GM21576 (cell line): ENCODE data around the gene MARCHF5.
"Not testable (repeated sequence)": the region's sequence is repeated elsewhere in the genome, so short reads cannot be mapped to it uniquely, and the experiment has no call there.

Experiments
- ATAC-seq: cut with Tn5 transposase; IDR thresholded peaks from one replicate; pipeline ENCODE4 v1.9.1; 2021; ENCODE audit warnings: mild to moderate bottlenecking, moderate library complexity; ENCODE audit not compliant: unreplicated experiment

Gene MARCHF5

DNA sequence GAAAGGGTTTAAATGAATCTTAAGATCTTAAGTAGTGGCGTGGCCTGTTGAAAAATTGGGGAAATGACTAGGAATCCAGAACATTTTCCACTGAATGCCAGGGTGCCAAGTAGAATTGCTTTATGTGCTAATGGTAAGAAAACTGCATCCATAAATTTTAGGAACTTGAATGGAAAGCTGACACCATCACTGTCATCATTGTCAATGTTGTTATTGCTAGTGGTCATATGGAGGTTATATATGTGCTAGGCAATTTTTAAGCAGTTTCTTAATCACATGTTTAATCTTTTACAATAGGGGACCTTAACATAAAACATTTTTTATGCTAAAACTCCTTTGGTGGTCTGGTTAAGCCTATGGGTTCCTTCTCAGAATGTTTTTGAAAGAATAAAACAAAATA is 13.1 kb downstream of the MARCHF5 start:
- no peak for ATAC-seq

DNA sequence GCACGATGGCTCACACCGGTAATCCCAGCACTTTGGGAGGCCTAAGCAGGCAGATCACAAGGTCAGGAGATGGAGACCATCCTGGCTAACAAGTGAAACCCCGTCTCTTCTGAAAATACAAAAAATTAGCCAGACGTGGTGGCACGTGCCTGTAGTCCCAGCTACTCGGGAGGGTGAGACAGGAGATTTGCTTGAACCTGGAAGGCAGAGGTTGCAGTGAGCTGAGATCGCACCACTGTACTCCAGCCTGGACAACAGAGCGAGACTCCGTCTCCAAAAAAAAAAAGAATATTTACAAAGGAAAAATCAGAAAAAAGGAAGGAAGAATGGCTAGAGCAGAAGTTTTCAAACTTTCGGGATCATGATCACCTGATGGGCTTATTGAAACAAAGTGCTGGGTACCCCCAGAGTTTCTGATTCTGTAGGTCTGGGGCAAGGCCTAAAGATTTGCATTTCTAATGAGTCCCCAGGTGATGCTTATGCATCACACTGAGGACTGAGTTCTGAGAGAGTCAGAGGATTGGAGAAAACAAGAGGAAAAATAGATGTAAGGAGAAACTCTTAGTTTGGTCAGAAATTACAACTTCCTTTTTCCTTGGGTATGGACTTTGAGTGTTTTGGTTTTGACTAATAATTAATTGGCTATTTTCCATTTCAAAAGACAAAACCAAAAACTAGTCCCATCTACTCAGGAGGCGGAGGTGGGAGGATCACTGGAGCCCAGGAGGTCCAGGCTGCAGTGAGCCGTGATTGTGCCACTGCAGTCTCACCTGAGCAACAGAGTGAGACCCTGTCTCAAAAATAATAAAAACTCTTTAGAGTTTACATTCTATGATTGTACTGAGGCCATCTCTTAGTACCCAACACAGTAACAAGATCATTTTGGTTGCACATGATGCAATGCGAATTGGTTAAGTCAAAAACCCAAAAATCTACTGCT is 14.4 kb downstream of the MARCHF5 start:
- no peak for ATAC-seq

GRCh38 chr10:92309272-92309671 is 18.3 kb downstream of the MARCHF5 start:
- no peak for ATAC-seq

DNA sequence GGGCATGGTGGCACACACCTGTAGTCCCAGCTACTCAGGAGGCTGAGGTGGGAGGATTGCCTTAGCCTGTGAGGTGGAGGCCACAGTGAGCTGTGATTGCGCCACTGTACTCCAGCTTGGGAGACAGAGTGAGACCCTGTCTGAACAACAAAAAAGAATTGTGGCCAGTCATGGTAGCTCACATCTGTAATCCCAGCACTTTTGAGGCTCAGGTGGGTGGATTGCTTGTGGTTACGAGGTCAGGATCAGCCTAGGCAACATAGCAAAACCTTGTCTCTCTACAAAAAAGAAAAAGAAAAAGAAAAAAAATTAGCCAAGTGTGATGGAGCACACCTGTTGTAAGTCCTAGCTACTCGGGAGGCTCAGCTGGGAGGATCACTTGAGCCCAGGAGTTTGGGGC is 22.8 kb downstream of the MARCHF5 start:
- ATAC-seq, result no peak

- ATAC-seq, result no peak
These were observed 25.6 kb downstream of the MARCHF5 start for GRCh38 chr10:92316610-92317009.

DNA sequence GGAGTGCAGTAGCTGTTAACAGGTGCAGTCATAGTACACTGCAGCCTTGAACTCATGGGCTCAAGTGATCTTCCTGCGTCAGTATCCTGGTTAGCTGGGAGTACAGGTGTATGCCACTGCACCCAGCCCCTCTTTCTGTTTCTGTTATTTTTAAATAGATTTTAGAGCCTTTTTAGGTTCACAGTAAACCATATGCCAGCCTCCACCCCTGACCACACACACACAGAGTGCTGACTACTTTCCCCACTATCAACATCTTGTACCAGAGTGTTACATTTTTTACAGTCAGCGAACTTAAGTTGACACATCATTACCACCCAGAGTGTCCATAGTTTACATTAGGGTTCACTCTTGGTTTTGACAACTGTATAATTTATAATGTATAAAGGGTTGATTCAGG is 32.1 kb downstream of the MARCHF5 start:
- ATAC-seq, result no peak

- ATAC-seq, result no peak
These were observed 36.8 kb downstream of the MARCHF5 start for GRCh38 chr10:92327445-92328433.

- ATAC-seq, result no peak
These were observed 38.0 kb downstream of the MARCHF5 start for GRCh38 chr10:92328993-92329392.

DNA sequence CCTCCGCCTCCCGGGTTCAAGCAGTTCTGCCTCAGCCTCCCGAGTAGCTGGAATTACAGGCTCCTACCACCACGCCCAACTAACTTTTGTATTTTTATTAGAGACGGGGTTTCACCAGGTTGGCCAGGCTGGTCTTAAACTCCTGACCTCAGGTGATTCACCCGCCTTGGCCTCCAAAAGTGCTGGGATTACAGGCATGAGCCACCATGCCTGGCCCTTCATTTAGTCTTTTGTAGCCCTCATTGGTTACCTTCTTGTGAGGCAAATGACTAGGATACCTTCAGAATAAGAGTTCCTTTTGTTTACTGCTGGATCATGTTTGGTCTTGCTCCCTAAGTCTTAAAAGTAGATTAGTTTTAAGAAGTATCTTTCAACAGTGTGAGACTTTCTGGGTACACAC is 39.0 kb downstream of the MARCHF5 start:
- ATAC-seq, result not testable (repeated sequence)

GRCh38 chr10:92342796-92343195 is 51.8 kb downstream of the MARCHF5 start:
- no peak for ATAC-seq

- ATAC-seq, result not testable (repeated sequence)
These were observed 54.6 kb downstream of the MARCHF5 start for GRCh38 chr10:92345575-92345974.

DNA sequence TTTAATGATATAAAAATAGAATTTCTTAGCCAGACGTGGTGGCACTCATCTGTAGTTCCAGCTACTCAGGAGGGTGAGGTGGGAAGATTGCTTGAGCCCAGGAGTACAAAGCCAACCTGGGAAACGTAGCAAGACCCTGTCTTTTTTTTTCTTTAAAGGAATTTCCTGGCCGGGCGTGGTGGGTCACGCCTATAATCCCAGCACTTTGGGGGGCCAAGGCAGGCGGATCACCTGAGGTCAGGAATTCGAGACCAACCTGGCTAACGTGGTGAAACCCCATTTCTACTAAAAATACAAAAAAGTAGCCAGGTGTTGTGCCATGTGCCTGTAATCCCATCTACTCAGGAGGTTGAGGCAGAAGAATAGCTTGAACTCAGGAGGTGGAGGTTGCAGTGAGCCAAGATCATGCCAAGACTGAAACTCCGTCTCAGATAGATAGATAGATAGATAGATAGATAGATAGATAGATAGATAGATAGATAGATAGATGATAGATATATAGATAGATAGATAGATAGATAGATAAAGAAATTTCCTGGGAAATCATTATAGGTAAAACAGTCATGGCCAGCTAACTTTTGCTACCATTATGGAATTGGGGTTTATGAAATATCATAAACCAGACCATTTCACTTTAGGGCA is 56.2 kb downstream of the MARCHF5 start:
- ATAC-seq, result not testable (repeated sequence)

DNA sequence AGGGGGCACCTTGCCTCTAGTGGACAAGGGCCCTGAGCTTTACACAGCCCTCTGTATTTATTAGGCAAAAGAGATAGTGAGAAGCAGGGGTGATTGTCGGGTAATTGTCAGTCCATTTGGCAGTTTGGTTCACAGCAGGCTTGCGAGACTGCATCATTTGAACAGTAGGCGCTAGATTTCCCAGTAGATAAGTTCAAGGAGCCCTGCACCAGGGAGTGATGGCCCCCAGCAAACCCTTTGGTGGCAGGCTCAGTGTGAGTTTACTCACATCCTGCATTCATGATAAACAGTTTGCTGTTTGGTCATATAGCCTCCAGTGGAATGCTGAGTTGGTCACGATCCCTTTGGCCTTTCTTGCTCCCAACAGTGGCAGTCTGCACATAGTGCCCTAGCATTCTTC is 59.4 kb downstream of the MARCHF5 start:
- no peak for ATAC-seq

- ATAC-seq, result no peak
These were observed 63.6 kb downstream of the MARCHF5 start for GRCh38 chr10:92354587-92354986.

GRCh38 chr10:92356041-92356440 is 65.1 kb downstream of the MARCHF5 start:
- no peak for ATAC-seq

GRCh38 chr10:92363498-92363897 is 72.5 kb downstream of the MARCHF5 start:
- ATAC-seq, result no peak

DNA sequence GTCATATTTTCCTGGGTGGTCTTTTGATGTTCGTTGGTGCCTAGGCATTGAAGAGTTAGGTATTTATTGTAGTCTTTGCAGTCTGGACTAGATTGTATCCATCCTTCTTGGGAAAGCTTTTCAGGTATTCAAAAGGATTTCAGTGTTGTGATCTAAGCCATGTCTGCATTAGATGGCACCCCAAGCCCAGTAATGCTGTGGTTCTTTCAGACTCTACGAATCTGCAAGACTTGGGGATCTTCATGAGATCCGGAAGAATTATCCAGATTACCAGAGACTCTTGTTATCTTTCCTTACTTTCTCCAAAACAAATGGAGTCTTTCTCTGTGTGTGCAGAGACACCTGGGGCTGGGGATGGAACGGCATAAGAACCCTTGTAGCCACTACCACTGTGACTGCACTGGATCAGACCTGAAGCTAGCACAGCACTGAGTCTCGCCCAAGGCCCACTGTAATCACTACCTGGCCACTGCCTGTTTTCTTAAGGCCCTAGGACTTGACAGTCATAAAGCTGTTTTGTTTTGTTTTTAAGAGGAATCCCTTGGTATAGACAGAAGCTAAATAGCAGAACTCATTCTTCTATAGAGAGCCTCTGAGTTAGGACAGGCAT is 75.5 kb downstream of the MARCHF5 start:
- no peak for ATAC-seq

DNA sequence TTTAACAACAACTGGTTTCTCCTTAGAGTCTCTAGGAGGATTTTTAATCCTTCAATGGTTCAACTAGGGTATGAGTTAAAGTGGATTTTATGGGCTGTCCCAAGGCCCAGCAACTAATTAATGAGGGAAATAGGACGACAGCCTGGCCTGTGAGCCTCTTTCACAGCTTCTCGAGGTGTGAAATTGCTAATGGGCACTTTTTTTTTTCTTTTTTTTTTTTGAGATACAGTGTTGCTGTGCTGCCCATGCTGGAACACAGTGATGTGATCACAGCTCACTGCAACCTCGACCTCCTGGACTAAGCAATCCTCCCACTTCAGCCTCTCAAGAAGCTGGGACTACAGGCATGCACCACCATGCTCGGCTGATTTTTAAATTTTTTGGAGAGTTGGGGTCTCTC is 87.0 kb downstream of the MARCHF5 start:
- no peak for ATAC-seq

DNA sequence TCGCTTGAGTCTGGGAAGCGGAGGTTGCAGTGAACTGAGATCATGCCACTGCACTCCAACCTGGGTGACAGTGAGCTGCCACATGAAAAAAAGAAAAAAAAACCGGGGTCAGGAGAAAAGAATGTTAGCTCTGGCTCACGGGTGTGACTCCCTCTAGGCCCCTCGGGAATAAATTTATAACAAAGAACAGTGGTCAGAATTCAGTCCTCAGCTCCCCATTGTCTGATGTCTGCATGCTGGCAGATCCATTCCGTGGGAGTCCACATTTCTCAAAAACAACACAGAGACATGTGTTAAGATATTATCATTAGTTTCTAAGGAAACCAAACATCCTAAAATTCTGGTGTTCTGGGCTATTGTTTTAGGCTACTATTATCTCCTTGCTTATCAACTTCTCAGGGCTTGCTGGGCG is 90.6 kb downstream of the MARCHF5 start:
- no peak for ATAC-seq

DNA sequence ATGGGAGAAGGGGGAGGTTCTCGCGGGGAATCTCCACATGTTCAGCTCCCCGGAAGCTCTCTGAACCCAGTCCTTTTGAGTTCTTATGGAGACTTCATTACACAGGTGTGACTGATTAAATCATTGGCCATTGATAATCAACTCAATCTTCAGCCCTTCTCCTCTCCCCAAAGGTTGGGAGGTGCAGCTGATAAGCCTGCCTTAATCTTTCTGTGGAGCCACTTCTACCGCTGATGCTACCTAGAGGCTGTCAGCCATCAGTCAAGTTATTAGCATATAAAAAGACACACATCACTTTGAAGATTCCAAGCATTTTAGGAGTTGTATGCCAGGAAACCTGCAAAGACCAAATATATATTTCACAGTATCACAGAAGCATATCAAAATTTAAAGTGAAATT is 91.7 kb downstream of the MARCHF5 start:
- ATAC-seq, result no peak

DNA sequence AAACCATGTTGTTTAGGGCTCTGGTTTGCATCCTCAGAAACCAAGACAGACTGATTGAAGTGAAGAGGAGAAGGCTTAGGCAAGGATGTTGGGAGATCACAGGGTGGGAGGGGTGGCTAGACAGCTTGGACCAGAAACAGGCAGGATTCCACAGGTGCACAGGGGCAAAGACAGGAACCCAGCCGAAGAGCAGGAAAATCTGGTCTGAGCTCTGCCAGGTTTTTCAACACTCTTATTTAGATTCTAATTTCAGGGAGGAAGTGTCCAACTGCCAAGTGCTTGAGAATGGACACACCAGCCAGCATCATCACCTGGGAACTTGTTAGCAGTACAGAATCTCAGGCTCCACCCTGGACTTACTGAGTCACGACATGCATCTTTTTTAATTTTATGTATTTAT is 93.8 kb downstream of the MARCHF5 start:
- ATAC-seq, result no peak
